PFSK-1 (cell line): ENCODE results near the gene MAX.

ENCODE experiments used
- FOXP2 ChIP-seq: optimal IDR thresholded peaks from 2 replicates; pipeline ENCODE3; 2011; ENCODE audit warnings: borderline replicate concordance, control low read depth, inconsistent platforms; ENCODE audit not compliant: insufficient read depth; ENCODE audit errors: extremely low read length, extremely low read depth
- POLR2AphosphoS5 ChIP-seq: IDR thresholded peaks from 2 replicates; pipeline ENCODE4 v1.6.1; 2012; ENCODE audit warnings: low read depth, mild to moderate bottlenecking, control low read depth, low read length, moderate library complexity
- SIN3A ChIP-seq: IDR thresholded peaks from 2 replicates; pipeline ENCODE4 v1.6.1; 2012; ENCODE audit warnings: mild to moderate bottlenecking, low read length, moderate library complexity, borderline replicate concordance; ENCODE audit not compliant: insufficient read depth
- TAF1 ChIP-seq: IDR thresholded peaks from 2 replicates; pipeline ENCODE4 v1.6.1; 2012; ENCODE audit warnings: low read length, control low read depth, borderline replicate concordance; ENCODE audit not compliant: insufficient read depth
- TF ChIP-seq, protein P1 (sequence below), 2 experiments: IDR thresholded peaks; 2 replicates each; pipeline versions ENCODE4 v1.6.1 to v1.8.0; 2011 to 2012; ENCODE audit warnings: low read depth in 2 of 2, low read length in 2 of 2, control low read depth in 1 of 2, inconsistent platforms in 1 of 2, mild to moderate bottlenecking in 1 of 2, moderate library complexity in 1 of 2; ENCODE audit not compliant: insufficient read depth in 1 of 2

The MAX gene

DNA sequence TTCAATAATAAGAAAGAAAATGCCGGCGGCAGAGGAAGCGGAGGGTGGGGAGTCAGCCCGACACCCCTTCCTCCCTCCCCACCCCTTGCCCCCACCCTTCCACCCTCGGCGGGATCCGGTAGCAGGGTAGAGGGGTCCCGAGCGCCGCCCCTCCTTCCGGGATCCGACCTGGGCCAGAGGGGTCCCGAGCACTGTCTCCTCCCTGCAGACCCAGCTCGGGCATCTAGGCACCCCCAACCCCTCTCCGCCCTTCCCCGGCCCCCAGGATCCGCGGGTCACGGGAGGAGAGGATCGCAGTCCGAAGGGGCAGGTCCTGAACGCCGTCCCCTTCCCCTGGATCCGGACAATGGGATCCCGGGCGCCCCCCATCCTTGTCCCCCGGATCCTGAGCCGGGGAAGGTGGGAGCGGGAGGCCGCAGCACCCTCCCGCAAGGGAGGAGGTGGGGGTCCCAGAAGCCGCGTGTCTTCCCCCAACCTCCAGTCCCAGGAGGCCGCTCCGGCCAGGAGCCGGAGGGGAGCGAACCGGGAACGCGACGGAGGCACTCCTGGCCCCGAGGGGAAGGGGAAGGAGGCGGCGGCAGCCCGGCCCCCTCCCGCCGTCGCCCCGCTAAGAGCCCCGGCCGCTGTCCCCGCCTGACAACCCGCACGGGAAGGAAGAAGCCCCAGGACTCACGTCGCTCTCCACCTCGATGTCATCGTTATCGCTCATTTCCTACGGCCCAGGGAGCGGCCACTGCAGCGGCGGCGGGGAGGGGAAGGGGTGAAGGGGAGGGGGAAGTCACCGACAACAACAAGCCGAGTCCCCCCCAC lies 481 bp downstream of the MAX start:
- TF ChIP-seq TAF1 (no peak), POLR2AphosphoS5 (no peak), FOXP2 (no peak), SIN3A (0 out of 2 replicates have a peak, but pooled peaks have one; percentile 69)
- TF ChIP-seq, protein P1, sequence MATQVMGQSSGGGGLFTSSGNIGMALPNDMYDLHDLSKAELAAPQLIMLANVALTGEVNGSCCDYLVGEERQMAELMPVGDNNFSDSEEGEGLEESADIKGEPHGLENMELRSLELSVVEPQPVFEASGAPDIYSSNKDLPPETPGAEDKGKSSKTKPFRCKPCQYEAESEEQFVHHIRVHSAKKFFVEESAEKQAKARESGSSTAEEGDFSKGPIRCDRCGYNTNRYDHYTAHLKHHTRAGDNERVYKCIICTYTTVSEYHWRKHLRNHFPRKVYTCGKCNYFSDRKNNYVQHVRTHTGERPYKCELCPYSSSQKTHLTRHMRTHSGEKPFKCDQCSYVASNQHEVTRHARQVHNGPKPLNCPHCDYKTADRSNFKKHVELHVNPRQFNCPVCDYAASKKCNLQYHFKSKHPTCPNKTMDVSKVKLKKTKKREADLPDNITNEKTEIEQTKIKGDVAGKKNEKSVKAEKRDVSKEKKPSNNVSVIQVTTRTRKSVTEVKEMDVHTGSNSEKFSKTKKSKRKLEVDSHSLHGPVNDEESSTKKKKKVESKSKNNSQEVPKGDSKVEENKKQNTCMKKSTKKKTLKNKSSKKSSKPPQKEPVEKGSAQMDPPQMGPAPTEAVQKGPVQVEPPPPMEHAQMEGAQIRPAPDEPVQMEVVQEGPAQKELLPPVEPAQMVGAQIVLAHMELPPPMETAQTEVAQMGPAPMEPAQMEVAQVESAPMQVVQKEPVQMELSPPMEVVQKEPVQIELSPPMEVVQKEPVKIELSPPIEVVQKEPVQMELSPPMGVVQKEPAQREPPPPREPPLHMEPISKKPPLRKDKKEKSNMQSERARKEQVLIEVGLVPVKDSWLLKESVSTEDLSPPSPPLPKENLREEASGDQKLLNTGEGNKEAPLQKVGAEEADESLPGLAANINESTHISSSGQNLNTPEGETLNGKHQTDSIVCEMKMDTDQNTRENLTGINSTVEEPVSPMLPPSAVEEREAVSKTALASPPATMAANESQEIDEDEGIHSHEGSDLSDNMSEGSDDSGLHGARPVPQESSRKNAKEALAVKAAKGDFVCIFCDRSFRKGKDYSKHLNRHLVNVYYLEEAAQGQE (IDR thresholded peaks at IDR 0.05; ENCODE audit: insufficient read depth in 1 of 2, low read depth in 2 of 2, low read length in 2 of 2), result no peak

DNA sequence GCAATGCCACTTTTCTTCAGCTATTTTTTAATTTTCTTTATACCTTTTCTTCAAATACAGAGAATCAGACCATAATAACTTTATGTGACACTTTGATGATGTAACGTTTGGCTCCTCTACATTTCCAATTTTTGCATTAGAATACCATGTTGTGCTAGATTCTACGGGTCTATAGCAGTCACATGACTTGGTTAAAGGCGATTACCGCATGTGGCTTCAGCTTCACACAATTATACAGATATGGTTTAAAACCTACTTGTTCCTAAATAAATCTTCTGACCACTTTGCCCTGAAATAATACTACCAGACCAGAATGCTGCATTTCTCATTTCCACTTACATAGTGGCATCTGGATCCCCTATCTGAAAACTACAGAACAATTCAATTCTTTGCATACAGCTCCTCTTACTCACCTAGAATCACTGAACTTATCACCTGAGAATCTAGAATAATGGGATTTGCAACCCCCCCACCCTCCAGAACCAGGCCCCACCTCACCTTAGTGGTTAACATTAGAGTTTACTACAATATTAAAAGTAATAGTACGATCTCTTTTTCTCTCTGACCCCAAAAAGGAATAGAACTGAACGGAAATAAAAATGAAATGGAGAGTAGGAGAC lies 1.3 kb downstream of the MAX start:
- TF ChIP-seq POLR2AphosphoS5 (no peak), SIN3A (no peak), FOXP2 (no peak), TAF1 (no peak)
- TF ChIP-seq, protein P1 (IDR thresholded peaks at IDR 0.05; ENCODE audit: insufficient read depth in 1 of 2, low read depth in 2 of 2, low read length in 2 of 2), result no peak

DNA sequence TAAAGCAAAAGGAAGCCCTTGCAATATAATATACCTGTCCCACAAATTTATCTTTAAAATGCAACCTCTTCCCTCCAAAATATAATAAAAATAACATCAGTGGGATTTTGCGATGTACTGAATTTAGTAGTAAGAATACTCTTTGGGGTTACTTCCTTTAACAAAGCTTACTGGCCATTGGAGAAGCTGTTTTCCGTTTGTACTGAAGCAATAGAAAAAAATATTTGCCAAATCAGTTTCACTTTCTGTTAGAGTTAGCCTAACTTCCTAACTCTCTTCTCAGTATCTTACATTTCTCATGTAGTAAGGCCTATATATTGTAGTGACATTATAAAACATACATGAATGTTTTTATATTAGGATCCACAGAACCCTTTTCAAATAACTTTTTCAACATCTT lies 3.7 kb downstream of the MAX start:
- no peak for TF ChIP-seq TAF1
- TF ChIP-seq, protein P1 (IDR thresholded peaks at IDR 0.05; ENCODE audit: insufficient read depth in 1 of 2, low read depth in 2 of 2, low read length in 2 of 2), result no peak
- no peak for TF ChIP-seq FOXP2
- TF ChIP-seq SIN3A, result no peak
- TF ChIP-seq POLR2AphosphoS5, result no peak

DNA sequence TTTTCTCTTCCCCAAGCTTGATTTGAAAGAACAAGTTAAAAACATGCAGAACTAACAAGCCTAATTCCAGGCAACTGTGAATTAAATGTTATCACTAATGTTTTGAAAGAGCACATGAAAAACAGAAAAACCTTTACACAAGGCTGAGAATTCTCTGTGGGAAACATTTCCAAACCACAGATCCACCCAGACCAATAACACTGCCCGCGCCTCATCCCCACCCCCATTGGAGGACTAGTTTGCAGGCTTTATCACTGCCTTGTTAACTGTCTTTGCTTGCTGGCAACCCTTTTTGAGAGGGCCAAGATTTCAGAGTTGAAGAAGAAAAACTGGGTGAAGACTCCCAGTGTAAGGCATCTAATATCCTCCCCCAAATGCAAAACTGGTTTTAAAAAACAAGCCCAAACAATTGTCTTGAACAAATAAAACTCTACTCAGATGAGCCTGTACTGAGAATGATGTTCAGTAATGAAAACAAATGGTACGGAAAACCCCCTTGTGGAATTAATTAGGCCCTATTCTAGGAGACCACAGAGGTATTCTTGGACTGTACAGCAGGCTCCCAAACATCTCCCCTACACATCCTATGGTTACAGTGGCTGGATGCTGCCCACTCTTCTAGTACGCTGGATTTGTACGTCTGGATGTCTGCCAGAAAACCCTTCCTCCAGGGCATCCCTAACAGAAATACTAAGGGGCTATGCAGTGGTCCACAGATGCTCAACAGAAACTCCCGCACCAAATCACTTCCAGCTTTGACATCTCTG lies 5.8 kb downstream of the MAX start:
- TF ChIP-seq SIN3A (no peak), TAF1 (no peak), POLR2AphosphoS5 (no peak), FOXP2 (no peak)
- TF ChIP-seq, protein P1 (IDR thresholded peaks at IDR 0.05; ENCODE audit: insufficient read depth in 1 of 2, low read depth in 2 of 2, low read length in 2 of 2), result no peak
